ENCODE measurements around the gene AREG. TPM values are rescaled to one million over a fixed set of nuclear protein-coding genes. Genes with fewer than 3 reads are reported as not detected.

AREG gene
- polyA plus RNA-seq, 4 donors: 0.20 to 0.56 (median 0.23) TPM; not detected in 1

DNA sequence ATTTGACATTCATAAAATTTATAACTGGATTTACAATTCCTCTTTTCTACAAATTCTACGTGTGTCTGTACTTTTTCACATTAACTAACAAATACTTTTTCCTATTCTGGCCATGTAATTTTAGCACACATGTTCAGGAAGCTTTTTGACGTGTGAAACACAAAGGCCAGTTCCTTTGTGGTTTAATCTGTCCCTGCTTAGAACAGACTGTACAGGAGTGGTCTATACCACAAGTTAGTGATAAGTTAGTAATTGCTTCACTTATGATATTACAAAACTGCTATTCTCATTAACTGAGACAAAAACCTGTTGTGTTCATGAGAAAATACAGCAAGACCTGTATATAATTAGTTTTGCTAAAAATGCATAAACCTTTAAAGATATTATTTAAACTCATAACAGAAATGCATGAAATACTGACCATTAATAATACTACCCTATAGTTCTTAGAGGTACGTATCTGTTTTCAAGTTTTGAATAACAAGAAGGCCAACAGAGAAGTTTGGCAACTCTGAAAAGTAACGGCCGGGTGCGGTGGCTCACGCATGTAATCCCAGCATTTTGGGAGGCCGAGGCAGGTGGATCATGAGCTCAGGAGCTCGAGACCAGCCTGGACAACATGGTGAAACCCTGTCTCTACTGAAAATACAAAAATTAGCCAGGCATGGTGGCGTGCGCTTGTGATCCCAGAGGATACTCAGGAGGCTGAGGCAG lies 13.7 kb upstream of the AREG start:
- DNase-seq (ENCODE audit: low read depth in 4 of 4, low spot score in 3 of 4): no peak

GRCh38 chr4:74433043-74433442 lies 11.9 kb upstream of the AREG start:
- no peak for DNase-seq (ENCODE audit: low read depth in 4 of 4, low spot score in 3 of 4)

GRCh38 chr4:74433541-74434172 lies 11.3 kb upstream of the AREG start:
- DNase-seq (ENCODE audit: low read depth in 4 of 4, low spot score in 3 of 4): no peak

DNA sequence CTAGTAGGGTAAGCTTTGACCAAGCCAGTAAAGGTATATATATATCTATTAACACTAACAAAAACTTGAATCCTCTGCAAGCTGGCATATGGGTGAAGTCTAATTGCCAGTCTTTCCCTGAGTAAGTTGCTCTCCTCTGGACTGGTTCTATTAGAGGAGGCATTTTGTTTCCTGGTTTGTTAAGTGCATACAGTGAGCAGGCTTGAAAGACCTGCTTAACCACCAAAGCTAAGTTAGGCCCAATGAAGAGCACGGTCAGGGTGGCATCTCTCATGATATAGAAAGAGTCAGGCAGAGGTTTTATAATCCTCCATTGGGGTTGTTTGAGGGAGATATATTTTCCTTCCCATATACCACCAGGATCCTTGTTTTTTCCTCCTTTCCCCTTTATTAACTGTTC lies 9.6 kb upstream of the AREG start:
- no peak for DNase-seq (ENCODE audit: low read depth in 4 of 4, low spot score in 3 of 4)

GRCh38 chr4:74437866-74438265 lies 7.1 kb upstream of the AREG start:
- no peak for DNase-seq (ENCODE audit: low read depth in 4 of 4, low spot score in 3 of 4)

DNA sequence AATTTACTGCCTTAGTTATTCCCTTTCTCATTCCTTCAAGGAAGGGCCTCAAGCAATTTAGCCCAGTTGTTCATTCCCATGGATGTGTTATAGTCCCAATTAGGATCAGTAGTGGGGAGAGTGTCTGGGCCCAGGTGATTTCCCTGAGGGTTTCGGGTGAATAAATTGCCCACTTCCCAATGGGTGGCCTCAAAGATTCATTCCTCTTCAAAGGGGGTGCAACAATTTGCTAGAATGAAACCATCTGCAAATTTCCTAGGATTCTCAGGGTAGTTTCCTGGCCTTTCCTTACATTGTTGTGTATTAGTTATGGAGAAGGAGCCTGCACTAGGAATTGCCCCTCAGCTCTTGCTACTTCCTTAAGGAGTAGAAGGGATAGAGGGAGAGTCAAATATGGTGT lies 6.3 kb upstream of the AREG start:
- DNase-seq (ENCODE audit: low read depth in 4 of 4, low spot score in 3 of 4): no peak

GRCh38 chr4:74439952-74440351 lies 5.0 kb upstream of the AREG start:
- no peak for DNase-seq (ENCODE audit: low read depth in 4 of 4, low spot score in 3 of 4)

DNA sequence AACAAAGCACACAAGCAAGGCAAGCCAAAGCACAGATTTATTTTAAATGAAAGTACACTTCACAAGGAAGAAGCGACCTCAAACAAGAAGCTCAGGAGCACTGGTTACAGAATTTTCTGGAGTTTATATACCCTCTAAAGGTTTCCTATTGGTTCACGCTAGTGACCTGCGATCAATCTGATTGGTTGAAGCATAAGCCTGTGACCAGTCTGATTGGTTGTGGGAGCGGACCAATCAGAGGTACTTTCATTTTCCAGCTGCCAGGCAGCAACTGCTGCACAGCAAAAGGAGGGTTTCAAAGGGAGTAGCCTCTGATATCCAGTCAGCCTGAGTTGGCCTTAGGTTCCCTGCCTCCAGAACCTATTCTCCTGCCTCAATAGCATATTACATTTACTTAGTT lies 4.6 kb upstream of the AREG start:
- no peak for DNase-seq (ENCODE audit: low read depth in 4 of 4, low spot score in 3 of 4)

- no peak for DNase-seq (ENCODE audit: low read depth in 4 of 4, low spot score in 3 of 4)
Measured at GRCh38 chr4:74441744-74442143, 3.2 kb upstream of the AREG start.

GRCh38 chr4:74446193-74446868 lies 1.4 kb downstream of the AREG start:
- DNase-seq (ENCODE audit: low read depth in 4 of 4, low spot score in 3 of 4): no peak

- DNase-seq (ENCODE audit: low read depth in 4 of 4, low spot score in 3 of 4): no peak
Measured at GRCh38 chr4:74446896-74447295, 2.0 kb downstream of the AREG start.

- no peak for DNase-seq (ENCODE audit: low read depth in 4 of 4, low spot score in 3 of 4)
Measured at GRCh38 chr4:74447636-74448233, 2.8 kb downstream of the AREG start.

DNA sequence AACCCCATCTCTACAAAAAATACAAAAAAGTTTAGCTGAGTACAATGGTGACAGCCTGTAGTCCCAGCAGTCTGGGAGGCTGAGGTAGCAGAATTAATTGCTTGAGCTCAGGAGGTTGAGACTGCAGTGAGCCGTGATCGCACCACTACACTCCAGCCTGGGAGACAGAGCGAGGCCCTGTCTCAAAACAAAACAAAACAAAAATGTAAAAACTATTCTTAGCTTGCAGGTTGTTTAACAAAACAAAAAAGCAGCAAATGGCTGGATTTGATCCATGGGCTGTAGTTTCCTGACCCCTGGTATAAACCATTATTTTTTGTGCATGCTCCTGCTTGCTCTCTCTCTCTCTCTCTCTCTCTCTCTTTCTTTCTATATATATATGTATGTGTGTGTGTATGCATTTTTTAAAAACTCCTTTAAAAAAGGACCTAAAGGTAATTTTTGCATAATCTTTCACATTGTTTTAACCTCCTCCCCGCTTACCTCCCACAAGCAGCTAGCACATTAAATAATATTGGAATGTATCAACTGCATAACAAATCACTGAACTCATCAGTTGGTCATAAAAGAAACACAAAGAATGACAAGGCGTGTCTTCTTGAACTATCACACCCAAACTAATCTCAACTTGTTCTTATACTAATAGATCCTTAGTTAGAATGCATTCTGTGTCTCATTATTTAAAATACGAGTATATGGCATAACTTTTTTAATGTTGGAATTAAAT lies 4.8 kb downstream of the AREG start:
- no peak for DNase-seq (ENCODE audit: low read depth in 4 of 4, low spot score in 3 of 4)

DNA sequence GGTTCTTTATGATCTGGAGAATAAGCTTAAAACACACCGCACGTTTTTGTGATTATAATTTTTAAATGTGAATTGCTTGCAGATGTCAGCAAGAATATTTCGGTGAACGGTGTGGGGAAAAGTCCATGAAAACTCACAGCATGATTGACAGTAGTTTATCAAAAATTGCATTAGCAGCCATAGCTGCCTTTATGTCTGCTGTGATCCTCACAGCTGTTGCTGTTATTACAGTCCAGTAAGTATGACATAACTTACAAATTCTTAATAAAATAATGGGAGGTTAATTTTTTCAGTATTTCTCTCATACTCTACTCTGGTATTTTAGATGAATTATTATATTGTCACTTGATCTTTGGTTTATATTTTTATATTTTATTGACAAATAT lies 5.4 kb downstream of the AREG start:
- DNase-seq (ENCODE audit: low read depth in 4 of 4, low spot score in 3 of 4): no peak

- DNase-seq (ENCODE audit: low read depth in 4 of 4, low spot score in 3 of 4): no peak
Measured at GRCh38 chr4:74451214-74451661, 6.3 kb downstream of the AREG start.

GRCh38 chr4:74453037-74453635 lies 8.2 kb downstream of the AREG start:
- DNase-seq (ENCODE audit: low read depth in 4 of 4, low spot score in 3 of 4): no peak

DNA sequence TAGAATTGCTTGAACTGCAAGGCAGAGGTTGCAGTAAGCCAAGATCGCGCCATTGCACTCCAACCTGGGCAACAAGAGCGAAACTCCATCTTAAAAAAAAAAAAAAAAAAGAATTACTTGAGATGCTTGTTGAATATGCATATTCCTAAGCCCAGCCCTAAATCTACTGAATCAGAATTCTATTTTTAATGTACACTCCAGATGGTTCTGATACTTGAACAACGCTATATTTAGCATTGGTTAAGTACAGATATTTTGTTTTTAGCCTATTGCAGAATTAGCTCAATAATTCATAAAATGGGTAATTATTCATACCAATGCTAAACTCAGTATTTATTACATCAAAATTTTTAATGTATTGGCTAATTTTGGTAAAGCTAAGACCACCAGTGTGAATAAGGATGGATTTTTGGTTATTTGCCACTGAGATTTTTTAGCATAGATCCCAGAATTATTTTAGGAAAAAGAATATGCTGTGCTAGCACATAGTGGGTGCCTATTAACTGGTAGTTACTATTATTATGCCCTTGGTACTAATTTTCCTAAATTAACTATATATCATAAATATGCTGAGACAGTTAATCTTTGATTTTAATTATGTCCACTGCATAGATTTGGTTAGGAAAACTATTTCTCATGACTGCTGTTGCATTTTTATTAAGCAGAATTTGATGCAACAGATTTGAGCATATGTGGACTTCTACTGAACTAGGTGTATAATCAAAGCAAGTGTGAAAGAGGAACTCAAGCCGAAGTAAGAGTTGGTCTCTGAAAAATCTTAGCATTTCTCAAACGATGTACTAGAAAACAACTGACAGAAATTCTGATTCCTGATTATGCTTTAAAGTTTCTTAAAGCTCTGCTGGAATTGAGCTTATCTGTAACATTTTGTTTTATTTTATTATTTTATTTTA lies 9.2 kb downstream of the AREG start:
- DNase-seq (ENCODE audit: low read depth in 4 of 4, low spot score in 3 of 4): no peak

DNA sequence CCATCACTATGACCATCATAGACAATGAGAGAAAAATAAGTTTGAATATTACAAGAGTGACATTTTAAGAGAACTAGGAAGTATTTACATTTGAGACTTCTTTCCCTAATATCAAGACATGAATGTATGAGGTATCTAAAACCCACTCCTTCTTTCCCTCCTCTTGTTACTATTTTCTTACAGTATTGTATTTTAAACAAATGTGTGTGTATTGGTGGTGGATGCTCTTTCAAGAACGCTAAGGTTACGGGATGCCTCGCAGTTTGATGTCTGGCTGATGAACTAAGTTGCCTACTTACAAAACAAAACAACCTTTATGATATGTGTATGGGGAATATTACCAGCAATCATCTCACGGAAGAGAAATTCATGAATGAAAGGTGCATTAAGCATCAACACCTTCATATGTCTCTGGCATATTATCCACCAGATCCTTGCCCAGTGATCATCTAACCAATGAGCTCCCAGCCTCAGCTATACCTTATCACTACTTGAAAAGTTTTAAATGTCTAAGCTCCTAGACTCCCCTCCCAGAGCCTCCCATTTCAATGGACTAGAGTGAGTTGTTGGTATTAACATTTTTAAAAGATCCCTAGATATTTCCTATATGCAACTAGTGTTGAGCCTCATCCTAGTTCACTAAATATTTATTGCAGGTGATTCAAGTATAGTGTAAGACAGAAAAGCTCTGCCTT lies 10.6 kb downstream of the AREG start:
- DNase-seq (ENCODE audit: low read depth in 4 of 4, low spot score in 3 of 4): no peak
